Measurements from ENCODE around the gene KDR. TPM values are rescaled to one million over a fixed set of nuclear protein-coding genes. Genes with fewer than 3 reads are reported as not detected.

Gene KDR
- total RNA-seq, 1 donor from 2014 or later = 22.9 TPM

GRCh38 chr4:55096619-55097018 lies 28.8 kb downstream of the KDR start:
- Histone ChIP-seq H3K36me3 (peaks cover 0 to 4% of the 10 kb centered on the region in 2 donors), H3K27ac (no peak overlapping the region), H3K9me3 (no peaks in the 10 kb centered on the region), H3K4me1 (no peaks in the 10 kb centered on the region), H3K4me3 (no peak overlapping the region), H3K27me3 (no peaks in the 10 kb centered on the region)
- no peak for TF ChIP-seq CTCF (IDR thresholded peaks at IDR 0.05)
- intact Hi-C loops (cut with DNase I) = no loop called here
- DNase-seq (ENCODE audit: low spot score in 2 of 2) = no peak

GRCh38 chr4:55096045-55096444 lies 29.4 kb downstream of the KDR start:
- Histone ChIP-seq H3K4me3 (no peak overlapping the region), H3K27ac (no peak overlapping the region), H3K27me3 (no peaks in the 10 kb centered on the region), H3K36me3 (peaks cover 0 to 4% of the 10 kb centered on the region in 2 donors), H3K9me3 (no peaks in the 10 kb centered on the region), H3K4me1 (no peaks in the 10 kb centered on the region)
- TF ChIP-seq CTCF (IDR thresholded peaks at IDR 0.05) = no peak
- intact Hi-C loops (cut with DNase I) = no loop called here
- no peak for DNase-seq (ENCODE audit: low spot score in 2 of 2)

GRCh38 chr4:55092504-55092903 lies 32.9 kb downstream of the KDR start:
- H3K27me3 ChIP-seq = no peaks in the 10 kb centered on the region
- intact Hi-C loops (cut with DNase I) = no loop called here
- peaks cover 0 to 4% of the 10 kb centered on the region in 2 donors for H3K36me3 ChIP-seq
- H3K27ac ChIP-seq = no peak overlapping the region
- TF ChIP-seq CTCF (IDR thresholded peaks at IDR 0.05) = no peak
- H3K4me1 ChIP-seq = no peaks in the 10 kb centered on the region
- no peak overlapping the region for H3K4me3 ChIP-seq
- no peaks in the 10 kb centered on the region for H3K9me3 ChIP-seq
- no peak for DNase-seq (ENCODE audit: low spot score in 2 of 2)

GRCh38 chr4:55089916-55090315 lies 35.5 kb downstream of the KDR start:
- H3K27ac ChIP-seq = no peak overlapping the region
- DNase-seq (ENCODE audit: low spot score in 2 of 2) = no peak
- peaks cover 0 to 4% of the 10 kb centered on the region in 2 donors for H3K36me3 ChIP-seq
- intact Hi-C loops (cut with DNase I) = no loop called here
- H3K9me3 ChIP-seq = no peaks in the 10 kb centered on the region
- TF ChIP-seq CTCF (IDR thresholded peaks at IDR 0.05) = no peak
- H3K4me3 ChIP-seq = no peak overlapping the region
- no peaks in the 10 kb centered on the region for H3K27me3 ChIP-seq
- peaks cover 0 to 4% of the 10 kb centered on the region in 2 donors for H3K4me1 ChIP-seq

- Histone ChIP-seq H3K27me3 (no peaks in the 10 kb centered on the region), H3K4me3 (no peak overlapping the region), H3K4me1 (peaks cover 0 to 4% of the 10 kb centered on the region in 2 donors), H3K36me3 (no peaks in the 10 kb centered on the region), H3K9me3 (no peaks in the 10 kb centered on the region), H3K27ac (no peak overlapping the region)
- TF ChIP-seq CTCF (IDR thresholded peaks at IDR 0.05) = no peak
- no peak for DNase-seq (ENCODE audit: low spot score in 2 of 2)
- intact Hi-C loops (cut with DNase I) = no loop called here
Observed at GRCh38 chr4:55087913-55088260, 37.5 kb downstream of the KDR start.
